Stomach smooth muscle (tissue), 2 donors: ENCODE data around the gene NTPCR.

Source experiments
- H3K27ac ChIP-seq: one replicate; pipeline ENCODE4 v1.7.0; 2013; ENCODE audit warnings: mild to moderate bottlenecking, low read length, inconsistent platforms
- H3K27me3 ChIP-seq, 2 donors: one replicate each; pipeline ENCODE4 v1.7.0; 2013; ENCODE audit warnings: low read length in 2 of 2; ENCODE audit not compliant: insufficient read depth in 2 of 2, control insufficient read depth in 1 of 2
- H3K36me3 ChIP-seq, 2 donors: one replicate each; pipeline ENCODE4 v1.7.0; 2013; ENCODE audit warnings: low read length in 2 of 2; ENCODE audit not compliant: control insufficient read depth in 2 of 2, insufficient read depth in 2 of 2
- H3K4me1 ChIP-seq: one replicate; pipeline ENCODE4 v1.7.0; 2013; ENCODE audit warnings: low read length; ENCODE audit not compliant: control insufficient read depth, insufficient read depth
- H3K4me3 ChIP-seq, 2 donors: one replicate each; pipeline ENCODE4 v1.7.0; 2013; ENCODE audit warnings: low read length in 2 of 2
- H3K9ac ChIP-seq, 2 donors: one replicate each; pipeline ENCODE4 v1.7.0; 2013; ENCODE audit warnings: low read length in 2 of 2, mild to moderate bottlenecking in 1 of 2
- H3K9me3 ChIP-seq, 2 donors: one replicate each; pipeline ENCODE4 v1.7.0; 2013; ENCODE audit warnings: low read length in 2 of 2; ENCODE audit not compliant: control insufficient read depth in 2 of 2
- donor health status: healthy.
- donor health status: Pancreatic carcinoma.

The NTPCR gene

DNA sequence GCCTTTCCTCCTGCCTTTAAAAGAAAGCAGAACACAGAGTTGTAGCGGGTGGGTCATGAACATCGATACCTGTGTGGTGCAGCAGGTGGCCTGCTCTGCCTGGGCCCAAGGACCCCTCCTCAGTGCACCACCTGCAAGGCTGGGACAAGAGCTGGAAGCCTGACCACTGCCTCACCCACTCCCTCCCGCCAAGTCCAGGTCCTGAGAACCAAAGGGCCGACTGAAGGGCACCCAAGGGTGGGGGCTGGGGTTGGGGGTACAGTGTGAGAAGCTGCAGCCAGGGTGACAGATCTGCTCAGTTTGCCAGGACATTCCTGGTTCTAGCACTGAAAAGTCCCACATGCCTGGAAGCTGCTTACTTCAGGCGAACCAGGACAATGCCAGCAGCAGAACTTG is 36.1 kb downstream of the NTPCR start:
- Histone ChIP-seq H3K4me1 (peaks cover 3% of the 10 kb centered on the region), H3K27ac (no peak overlapping the region), H3K27me3 (no peaks in the 10 kb centered on the region), H3K9ac (no peak overlapping the region), H3K4me3 (no peak overlapping the region), H3K9me3 (no peaks in the 10 kb centered on the region), H3K36me3 (no peaks in the 10 kb centered on the region)

DNA sequence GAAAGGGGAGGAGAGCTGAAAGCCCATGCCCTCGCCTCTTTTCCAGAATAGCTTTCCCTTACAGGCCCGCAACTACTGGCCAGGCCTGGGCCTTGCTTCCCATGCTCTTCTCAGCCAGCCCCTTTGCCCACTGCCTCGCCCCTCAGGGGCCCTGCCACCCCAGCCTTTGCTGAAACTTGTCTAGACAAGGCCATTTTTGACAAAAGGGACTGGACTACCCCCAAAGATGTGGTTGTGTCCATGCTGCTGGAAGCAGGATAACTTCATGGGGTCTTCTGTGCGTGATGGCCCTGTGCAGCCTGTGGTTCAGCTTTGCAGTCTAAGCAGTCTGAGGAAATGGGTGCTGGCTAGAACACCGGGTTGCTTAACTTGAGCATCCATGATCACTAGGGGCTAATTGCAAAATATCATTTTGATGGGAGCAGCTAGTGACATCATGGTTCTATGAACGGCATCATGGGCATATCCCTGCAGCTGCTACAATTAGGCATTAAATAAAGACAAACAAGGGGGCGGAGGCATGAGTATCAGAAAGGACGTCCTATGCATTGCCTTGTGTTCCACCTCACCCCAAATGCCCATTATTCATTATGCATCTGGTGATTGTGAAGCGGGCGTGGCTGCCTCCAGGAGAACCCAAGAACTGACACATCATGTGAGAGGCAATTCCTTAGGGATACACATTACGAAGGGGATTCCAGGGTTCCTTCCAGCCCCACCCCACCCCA is 36.8 kb downstream of the NTPCR start:
- H3K27me3 ChIP-seq = no peaks in the 10 kb centered on the region
- no peak overlapping the region for H3K4me3 ChIP-seq
- no peaks in the 10 kb centered on the region for H3K9me3 ChIP-seq
- H3K36me3 ChIP-seq = no peaks in the 10 kb centered on the region
- H3K4me1 ChIP-seq = peaks cover 3% of the 10 kb centered on the region
- H3K9ac ChIP-seq = no peak overlapping the region
- H3K27ac ChIP-seq = no peak overlapping the region

DNA sequence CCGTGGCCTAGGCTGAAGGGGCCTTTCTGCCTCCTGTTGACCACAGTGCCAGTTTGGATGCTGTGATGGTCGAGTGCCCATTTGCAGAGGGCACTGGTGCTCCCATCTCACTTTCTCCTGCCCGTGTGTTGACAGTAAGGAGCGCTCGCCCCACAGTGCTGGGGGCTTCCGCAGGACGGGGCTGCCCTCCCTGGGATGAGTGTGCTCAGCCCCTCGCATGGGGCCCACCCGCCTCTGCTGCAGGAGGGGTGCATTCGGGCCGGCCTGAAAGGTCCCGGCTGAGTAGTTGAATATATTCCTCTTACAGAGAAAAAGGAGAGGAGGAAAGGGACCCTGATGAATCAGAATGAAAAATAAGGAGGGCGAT is 37.3 kb downstream of the NTPCR start:
- Histone ChIP-seq H3K9me3 (no peaks in the 10 kb centered on the region), H3K27me3 (no peaks in the 10 kb centered on the region), H3K9ac (no peak overlapping the region), H3K27ac (no peak overlapping the region), H3K4me3 (no peak overlapping the region), H3K4me1 (peaks cover 3% of the 10 kb centered on the region), H3K36me3 (no peaks in the 10 kb centered on the region)

DNA sequence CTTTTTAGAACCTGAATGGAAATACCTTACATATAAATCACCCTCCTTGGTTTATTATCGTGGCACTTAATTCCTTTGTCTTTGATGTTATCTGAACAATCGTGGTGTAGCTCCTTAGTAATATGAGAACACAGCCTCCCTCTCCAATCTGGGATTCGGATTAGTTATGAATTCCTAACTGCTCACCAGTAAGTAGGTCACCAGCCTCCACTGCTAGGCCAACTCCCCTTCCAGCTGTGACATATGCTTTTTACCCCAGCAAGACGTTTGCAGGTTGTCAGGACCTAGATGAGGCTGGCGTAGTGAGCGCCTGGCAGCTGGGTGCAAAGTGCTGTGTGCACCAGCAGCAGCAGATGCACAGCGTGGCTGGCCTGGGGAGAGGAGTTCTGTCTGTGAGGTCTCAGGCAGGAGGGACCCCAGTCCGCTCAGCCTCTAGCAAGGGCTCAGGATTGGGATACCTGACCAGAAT is 38.2 kb downstream of the NTPCR start:
- Histone ChIP-seq H3K9ac (no peak overlapping the region), H3K4me3 (no peak overlapping the region), H3K27me3 (no peaks in the 10 kb centered on the region), H3K36me3 (no peaks in the 10 kb centered on the region), H3K27ac (no peak overlapping the region), H3K4me1 (peaks cover 3% of the 10 kb centered on the region), H3K9me3 (no peaks in the 10 kb centered on the region)

DNA sequence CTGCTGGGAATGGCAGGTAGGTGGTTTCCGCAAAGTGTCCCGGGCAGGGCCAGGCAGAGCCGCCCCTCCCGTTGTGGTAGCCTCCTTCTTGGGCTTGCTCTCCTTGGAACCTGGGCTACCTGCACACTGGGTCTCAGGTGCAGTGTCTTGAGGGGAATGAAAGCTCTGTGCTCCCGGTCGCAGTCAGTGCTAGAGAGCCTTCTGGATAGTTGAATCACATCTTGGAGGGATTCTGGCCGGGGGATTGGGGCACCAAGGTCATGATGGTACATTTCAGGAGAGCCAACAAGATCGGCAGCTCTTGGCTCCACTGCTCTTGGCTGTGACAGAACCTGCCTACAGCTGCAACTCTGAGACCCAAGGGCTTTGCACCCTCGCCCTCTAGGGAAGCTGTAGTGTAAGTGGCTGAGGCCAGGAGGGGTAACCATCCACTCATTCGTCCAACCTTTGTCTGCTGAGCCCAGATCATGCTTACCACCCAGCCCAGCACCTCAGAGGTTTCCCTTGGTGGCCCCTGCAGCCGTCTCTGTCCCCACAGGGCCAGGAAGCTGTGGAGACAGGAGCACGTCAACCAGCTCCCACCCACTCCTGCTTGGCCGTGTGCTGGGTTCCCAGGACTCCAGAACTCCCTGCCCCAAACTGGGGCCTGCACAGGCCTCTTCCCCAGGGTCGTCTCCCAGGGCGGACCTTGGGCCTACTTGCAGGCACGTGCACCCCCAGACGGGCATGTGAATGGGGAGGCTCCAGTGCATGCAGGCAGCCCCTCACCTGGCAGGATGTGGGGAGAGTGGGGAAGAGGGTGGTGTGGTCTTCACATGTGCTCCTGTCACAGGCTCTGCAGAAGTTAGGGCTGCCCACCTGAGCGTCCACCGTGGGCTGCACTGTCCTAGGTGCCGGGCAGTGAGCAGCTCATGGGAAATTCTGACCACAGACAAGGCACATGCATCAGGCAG is 40.0 kb downstream of the NTPCR start:
- Histone ChIP-seq H3K27me3 (no peaks in the 10 kb centered on the region), H3K4me1 (no peaks in the 10 kb centered on the region), H3K9ac (no peak overlapping the region), H3K27ac (no peak overlapping the region), H3K4me3 (no peak overlapping the region), H3K36me3 (no peaks in the 10 kb centered on the region), H3K9me3 (no peaks in the 10 kb centered on the region)

DNA sequence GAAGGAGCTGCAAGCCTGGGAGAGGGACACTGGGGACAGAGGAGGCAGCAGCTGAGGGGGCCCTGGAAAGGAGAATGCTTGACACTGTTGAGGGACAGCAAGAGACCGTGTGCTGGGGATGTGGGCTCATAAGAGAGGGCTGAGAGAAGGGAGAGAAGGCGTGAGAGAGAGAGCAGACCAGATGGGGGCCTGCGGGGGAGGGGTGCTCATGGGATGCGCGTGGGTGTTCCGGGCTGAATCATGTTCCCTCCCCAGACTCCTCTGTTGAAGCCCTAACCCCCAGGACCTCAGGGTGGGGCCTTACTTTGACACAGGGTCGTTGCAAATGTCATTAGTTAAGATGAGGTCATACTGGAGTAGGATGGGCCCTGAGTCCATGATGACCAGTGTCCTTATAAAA is 40.8 kb downstream of the NTPCR start:
- no peak overlapping the region for H3K4me3 ChIP-seq
- no peaks in the 10 kb centered on the region for H3K27me3 ChIP-seq
- H3K4me1 ChIP-seq = no peaks in the 10 kb centered on the region
- no peaks in the 10 kb centered on the region for H3K36me3 ChIP-seq
- H3K9me3 ChIP-seq = no peaks in the 10 kb centered on the region
- no peak overlapping the region for H3K9ac ChIP-seq
- no peak overlapping the region for H3K27ac ChIP-seq

DNA sequence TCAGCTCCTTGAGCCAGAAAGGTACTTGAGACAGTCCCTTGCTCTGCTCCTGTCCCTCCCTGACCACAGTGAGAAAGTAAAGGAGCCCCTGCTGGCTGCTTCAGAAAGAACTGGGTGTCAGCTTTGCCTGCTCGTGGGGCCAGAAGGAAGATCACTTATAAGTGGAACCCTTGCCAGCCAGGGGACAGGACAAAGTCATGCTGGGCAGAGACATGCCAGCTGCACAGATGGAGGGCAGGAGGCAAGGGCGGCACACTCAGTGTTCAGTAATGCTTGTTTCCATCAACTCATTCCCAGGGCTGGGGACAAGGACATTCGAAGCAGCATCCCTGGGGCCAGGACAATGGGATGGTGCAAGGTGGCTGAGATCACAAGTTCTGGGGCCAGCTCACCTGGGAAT is 41.8 kb downstream of the NTPCR start:
- no peaks in the 10 kb centered on the region for H3K36me3 ChIP-seq
- H3K27ac ChIP-seq = no peak overlapping the region

DNA sequence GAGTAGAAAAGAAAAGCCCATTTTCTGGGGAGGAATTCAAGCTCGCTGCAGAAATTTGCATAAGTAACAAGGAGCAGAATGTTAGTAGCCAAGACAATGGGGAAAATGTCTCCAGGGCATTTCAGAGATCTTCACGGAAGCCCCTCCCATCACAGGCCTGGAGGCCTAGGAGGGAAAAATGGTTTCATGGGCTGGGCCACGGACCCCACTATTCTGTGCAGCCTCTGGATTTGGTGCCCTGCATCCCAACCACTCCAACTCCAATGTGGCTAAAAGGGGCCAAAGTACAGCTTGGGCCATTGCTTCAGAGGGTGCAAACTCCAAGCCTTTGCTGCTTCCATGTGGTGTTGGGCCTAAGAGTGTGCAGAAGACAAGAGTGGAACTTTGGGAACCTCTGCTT is 43.1 kb downstream of the NTPCR start:
- H3K9me3 ChIP-seq = no peaks in the 10 kb centered on the region
- no peak overlapping the region for H3K27ac ChIP-seq
- no peak overlapping the region for H3K9ac ChIP-seq
- H3K4me3 ChIP-seq = no peak overlapping the region
- H3K36me3 ChIP-seq = peaks cover 0 to 4% of the 10 kb centered on the region in 2 donors
- H3K27me3 ChIP-seq = no peaks in the 10 kb centered on the region
- H3K4me1 ChIP-seq = no peaks in the 10 kb centered on the region

More for the DNA sequence above, 41.8 kb downstream of the NTPCR start:
- no peak overlapping the region for H3K4me3 ChIP-seq
- no peak overlapping the region for H3K9ac ChIP-seq
- no peaks in the 10 kb centered on the region for H3K27me3 ChIP-seq
- no peaks in the 10 kb centered on the region for H3K4me1 ChIP-seq
- no peaks in the 10 kb centered on the region for H3K9me3 ChIP-seq

DNA sequence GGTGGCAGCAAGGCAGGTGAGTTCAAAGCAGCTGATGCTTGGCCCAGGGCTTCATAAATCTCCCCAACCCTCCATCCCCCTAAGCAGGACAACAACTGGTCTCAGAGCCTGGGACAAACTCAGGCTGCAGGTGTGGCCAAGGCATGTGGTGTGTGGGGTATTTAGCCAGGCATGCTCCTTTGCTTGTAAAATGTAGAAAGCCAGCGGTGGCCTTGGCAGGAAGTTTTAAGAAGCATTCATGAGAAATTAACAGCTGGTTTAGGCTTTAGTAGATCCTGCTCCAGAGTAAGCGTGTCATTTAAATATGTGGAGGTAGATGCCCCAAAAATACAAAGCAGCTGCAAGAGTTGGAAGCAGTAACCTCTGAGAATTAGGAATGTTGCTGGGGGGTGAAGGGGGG is 44.8 kb downstream of the NTPCR start:
- Histone ChIP-seq H3K9ac (no peak overlapping the region), H3K9me3 (no peaks in the 10 kb centered on the region), H3K4me3 (no peak overlapping the region), H3K36me3 (peaks cover 0 to 4% of the 10 kb centered on the region in 2 donors), H3K4me1 (no peaks in the 10 kb centered on the region), H3K27ac (no peak overlapping the region), H3K27me3 (no peaks in the 10 kb centered on the region)

DNA sequence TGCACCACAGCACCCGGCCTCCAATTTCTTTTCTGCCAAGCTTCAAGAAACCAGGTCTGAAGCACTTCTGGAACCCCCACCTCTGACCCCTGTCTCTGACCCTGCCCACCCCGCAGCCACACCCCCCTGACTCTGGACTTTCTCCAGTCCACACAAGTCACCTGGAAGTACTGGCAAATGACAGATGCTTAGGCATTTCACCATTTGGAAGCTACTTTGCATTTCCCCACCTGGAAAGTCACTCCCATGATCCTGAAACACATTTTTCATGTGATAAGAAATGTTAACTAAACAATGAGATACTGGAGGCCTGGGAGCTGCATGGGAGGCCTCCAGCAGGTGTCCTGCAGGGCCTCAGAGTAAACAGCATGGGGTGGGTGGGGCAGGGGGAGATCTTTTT is 45.7 kb downstream of the NTPCR start:
- no peak overlapping the region for H3K27ac ChIP-seq
- peaks cover 0 to 4% of the 10 kb centered on the region in 2 donors for H3K36me3 ChIP-seq
- H3K4me3 ChIP-seq = no peak overlapping the region
- no peaks in the 10 kb centered on the region for H3K9me3 ChIP-seq
- H3K27me3 ChIP-seq = no peaks in the 10 kb centered on the region
- H3K9ac ChIP-seq = no peak overlapping the region
- H3K4me1 ChIP-seq = no peaks in the 10 kb centered on the region

DNA sequence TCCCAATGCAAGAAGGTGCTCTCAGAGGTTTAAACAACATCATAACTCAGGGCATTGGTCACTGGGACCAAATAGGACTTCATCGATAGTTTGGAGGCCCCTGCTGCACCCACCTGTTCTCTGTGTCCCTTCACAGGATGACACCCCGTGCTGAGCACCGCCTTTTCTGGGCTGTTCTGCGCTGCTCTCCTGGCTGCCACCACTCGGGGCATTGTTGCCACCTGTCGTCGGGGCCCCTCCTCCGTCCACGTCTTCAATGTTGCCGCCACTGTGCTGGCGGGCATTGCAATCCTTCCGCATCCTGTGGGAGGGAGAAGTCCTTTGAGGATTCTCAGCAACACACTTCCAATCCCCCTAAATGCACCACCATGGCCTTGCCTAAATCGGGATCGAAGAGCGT is 47.7 kb downstream of the NTPCR start:
- Histone ChIP-seq H3K27me3 (no peaks in the 10 kb centered on the region), H3K4me3 (no peak overlapping the region), H3K9ac (no peak overlapping the region), H3K27ac (no peak overlapping the region), H3K9me3 (no peaks in the 10 kb centered on the region), H3K36me3 (peaks cover 0 to 4% of the 10 kb centered on the region in 2 donors), H3K4me1 (no peaks in the 10 kb centered on the region)
